ENCODE results near the gene CDK12.
"Not testable (repeated sequence)": the region's sequence is repeated elsewhere in the genome, so short reads cannot be mapped to it uniquely, and the experiment has no call there.

The CDK12 gene

GRCh38 chr17:39507511-39507910 is 46.2 kb downstream of the CDK12 start:
- no peak for DNase-seq

GRCh38 chr17:39508987-39509386 is 47.7 kb downstream of the CDK12 start:
- DNase-seq: no peak

- no peak for DNase-seq
Measured at GRCh38 chr17:39513309-39513708, 52.0 kb downstream of the CDK12 start.

GRCh38 chr17:39513915-39514314 is 52.6 kb downstream of the CDK12 start:
- no peak for DNase-seq

- no peak for DNase-seq
Measured at GRCh38 chr17:39517224-39517623, 55.9 kb downstream of the CDK12 start.

GRCh38 chr17:39525801-39526506 is 64.7 kb downstream of the CDK12 start:
- DNase-seq: no peak

GRCh38 chr17:39527220-39527813 is 66.0 kb downstream of the CDK12 start:
- DNase-seq: peak; percentile 8

- no peak for DNase-seq
Measured at GRCh38 chr17:39529455-39529854, 68.2 kb downstream of the CDK12 start.

- no peak for DNase-seq
Measured at GRCh38 chr17:39530513-39530912, 69.2 kb downstream of the CDK12 start.

- no peak for DNase-seq
Measured at GRCh38 chr17:39531252-39531651, 70.0 kb downstream of the CDK12 start.

GRCh38 chr17:39533891-39534290 is 72.6 kb downstream of the CDK12 start:
- no peak for DNase-seq

- no peak for DNase-seq
Measured at GRCh38 chr17:39534768-39535405, 73.6 kb downstream of the CDK12 start.

- no peak for DNase-seq
Measured at GRCh38 chr17:39536468-39536867, 75.2 kb downstream of the CDK12 start.

- not testable (repeated sequence) for DNase-seq
Measured at GRCh38 chr17:39537364-39537763, 76.1 kb downstream of the CDK12 start.

- no peak for DNase-seq
Measured at GRCh38 chr17:39538866-39539265, 77.6 kb downstream of the CDK12 start.

GRCh38 chr17:39540611-39541010 is 79.3 kb downstream of the CDK12 start:
- no peak for DNase-seq

- DNase-seq: no peak
Measured at GRCh38 chr17:39541652-39542051, 80.4 kb downstream of the CDK12 start.

- DNase-seq: no peak
Measured at GRCh38 chr17:39543176-39543575, 81.9 kb downstream of the CDK12 start.

- DNase-seq: no peak
Measured at GRCh38 chr17:39543664-39544063, 82.4 kb downstream of the CDK12 start.

GRCh38 chr17:39544361-39544760 is 83.1 kb downstream of the CDK12 start:
- not testable (repeated sequence) for DNase-seq

GRCh38 chr17:39547713-39548478 is 86.6 kb downstream of the CDK12 start:
- DNase-seq: peak; percentile 42

- DNase-seq: peak; percentile 46
Measured at GRCh38 chr17:39548494-39549225, 87.4 kb downstream of the CDK12 start.
